ENCODE measurements around the gene CAMKMT. TPM values are rescaled to one million over a fixed set of nuclear protein-coding genes. Genes with fewer than 3 reads are reported as not detected.

CAMKMT gene
- total RNA-seq, 1 donor from 2014 or later = 11.9 TPM

DNA sequence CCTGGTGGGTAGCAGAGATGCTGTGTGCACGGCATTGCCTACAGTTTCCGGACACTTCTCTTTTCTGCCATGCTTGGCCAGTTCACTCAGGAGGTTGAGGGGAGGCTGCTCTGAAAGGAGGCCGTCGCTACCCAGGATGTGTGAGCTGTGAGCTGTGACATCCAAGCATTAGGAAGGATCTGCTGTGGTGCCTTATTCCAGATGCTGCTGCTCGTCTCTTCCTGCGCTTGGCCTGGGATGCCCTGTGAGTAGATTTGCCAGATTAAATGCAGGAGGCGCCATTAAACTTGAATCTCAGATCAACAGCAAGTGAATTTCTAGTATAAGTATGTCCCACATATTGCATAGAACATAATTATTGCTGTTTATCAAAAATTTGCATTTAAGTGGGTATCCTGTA lies 455.5 kb downstream of the CAMKMT start:
- Mint-ChIP-seq H3K9me3 (no peaks in the 10 kb centered on the region), H3K27ac (ENCODE audit: unreplicated experiment) (no peak overlapping the region), H3K36me3 (ENCODE audit: low read depth) (no peaks in the 10 kb centered on the region), H3K4me1 (peaks cover 4% of the 10 kb centered on the region), H3K4me3 (no peak overlapping the region), H3K27me3 (ENCODE audit: low read depth) (peaks cover 59% of the 10 kb centered on the region)
- no peak for DNase-seq (ENCODE audit: low read depth, low spot score)
- TF ChIP-seq, protein P1, sequence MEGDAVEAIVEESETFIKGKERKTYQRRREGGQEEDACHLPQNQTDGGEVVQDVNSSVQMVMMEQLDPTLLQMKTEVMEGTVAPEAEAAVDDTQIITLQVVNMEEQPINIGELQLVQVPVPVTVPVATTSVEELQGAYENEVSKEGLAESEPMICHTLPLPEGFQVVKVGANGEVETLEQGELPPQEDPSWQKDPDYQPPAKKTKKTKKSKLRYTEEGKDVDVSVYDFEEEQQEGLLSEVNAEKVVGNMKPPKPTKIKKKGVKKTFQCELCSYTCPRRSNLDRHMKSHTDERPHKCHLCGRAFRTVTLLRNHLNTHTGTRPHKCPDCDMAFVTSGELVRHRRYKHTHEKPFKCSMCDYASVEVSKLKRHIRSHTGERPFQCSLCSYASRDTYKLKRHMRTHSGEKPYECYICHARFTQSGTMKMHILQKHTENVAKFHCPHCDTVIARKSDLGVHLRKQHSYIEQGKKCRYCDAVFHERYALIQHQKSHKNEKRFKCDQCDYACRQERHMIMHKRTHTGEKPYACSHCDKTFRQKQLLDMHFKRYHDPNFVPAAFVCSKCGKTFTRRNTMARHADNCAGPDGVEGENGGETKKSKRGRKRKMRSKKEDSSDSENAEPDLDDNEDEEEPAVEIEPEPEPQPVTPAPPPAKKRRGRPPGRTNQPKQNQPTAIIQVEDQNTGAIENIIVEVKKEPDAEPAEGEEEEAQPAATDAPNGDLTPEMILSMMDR (conservative IDR thresholded peaks at IDR 0.05) = no peak

DNA sequence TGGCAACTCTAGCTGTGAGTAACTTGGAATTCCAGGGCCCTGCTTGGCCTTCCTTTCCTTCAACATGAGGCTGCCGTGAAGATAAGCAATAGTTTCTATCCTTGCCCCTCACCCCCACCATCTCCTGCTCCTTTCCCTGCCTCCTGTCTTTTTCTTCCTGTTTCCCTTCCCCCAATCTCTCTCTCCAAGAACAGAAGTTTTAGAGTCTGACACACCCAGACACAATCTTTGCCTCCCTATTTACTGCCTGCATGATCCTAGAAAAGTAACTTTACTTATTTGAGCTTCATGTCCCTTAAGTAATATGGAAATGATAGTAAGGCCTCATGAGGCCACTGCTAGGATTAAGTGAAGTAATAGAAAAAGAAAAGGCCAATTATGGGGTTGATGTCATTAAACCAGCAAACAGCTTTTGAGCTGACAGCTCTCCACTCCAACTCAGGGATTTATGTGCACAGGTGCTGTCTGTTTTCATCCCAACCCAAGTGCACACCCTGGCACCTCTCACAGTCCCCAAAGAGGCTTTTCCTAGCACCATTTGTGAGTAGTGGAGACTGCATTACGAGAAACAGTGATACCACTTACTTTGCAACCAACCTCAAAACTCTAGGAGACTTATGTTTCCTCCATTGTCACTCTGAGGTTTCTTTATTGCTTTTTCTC lies 456.1 kb downstream of the CAMKMT start:
- peaks cover 60% of the 10 kb centered on the region for H3K27me3 Mint-ChIP-seq (ENCODE audit: low read depth)
- no peaks in the 10 kb centered on the region for H3K36me3 Mint-ChIP-seq (ENCODE audit: low read depth)
- H3K9me3 Mint-ChIP-seq = no peaks in the 10 kb centered on the region
- no peak overlapping the region for H3K27ac Mint-ChIP-seq (ENCODE audit: unreplicated experiment)
- TF ChIP-seq, protein P1 (conservative IDR thresholded peaks at IDR 0.05) = no peak
- peaks cover 4% of the 10 kb centered on the region for H3K4me1 Mint-ChIP-seq
- no peak overlapping the region for H3K4me3 Mint-ChIP-seq
- no peak for DNase-seq (ENCODE audit: low read depth, low spot score)

DNA sequence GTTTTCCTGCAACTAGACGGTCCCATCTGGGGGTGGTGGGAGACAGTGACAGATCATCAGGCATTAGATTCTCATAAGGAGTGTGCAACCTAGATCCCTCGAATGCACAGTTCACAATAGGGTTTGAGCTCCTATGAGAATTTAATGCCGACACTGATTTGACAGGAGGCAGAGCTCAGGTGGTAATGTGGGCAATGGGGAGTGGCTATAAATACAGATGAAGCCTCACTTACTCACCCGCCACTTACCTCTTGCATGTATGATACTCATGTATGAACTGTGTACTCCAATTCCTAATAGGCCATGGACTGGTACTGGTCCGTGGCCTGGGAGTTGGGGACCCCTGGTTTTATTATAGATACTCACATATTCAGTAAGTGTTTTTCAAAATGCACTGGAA lies 457.3 kb downstream of the CAMKMT start:
- Mint-ChIP-seq H3K27ac (ENCODE audit: unreplicated experiment) (no peak overlapping the region), H3K36me3 (ENCODE audit: low read depth) (no peaks in the 10 kb centered on the region), H3K4me1 (peaks cover 4% of the 10 kb centered on the region), H3K27me3 (ENCODE audit: low read depth) (peaks cover 48% of the 10 kb centered on the region), H3K9me3 (no peaks in the 10 kb centered on the region), H3K4me3 (no peak overlapping the region)
- DNase-seq (ENCODE audit: low read depth, low spot score) = no peak
- TF ChIP-seq, protein P1 (conservative IDR thresholded peaks at IDR 0.05) = no peak

DNA sequence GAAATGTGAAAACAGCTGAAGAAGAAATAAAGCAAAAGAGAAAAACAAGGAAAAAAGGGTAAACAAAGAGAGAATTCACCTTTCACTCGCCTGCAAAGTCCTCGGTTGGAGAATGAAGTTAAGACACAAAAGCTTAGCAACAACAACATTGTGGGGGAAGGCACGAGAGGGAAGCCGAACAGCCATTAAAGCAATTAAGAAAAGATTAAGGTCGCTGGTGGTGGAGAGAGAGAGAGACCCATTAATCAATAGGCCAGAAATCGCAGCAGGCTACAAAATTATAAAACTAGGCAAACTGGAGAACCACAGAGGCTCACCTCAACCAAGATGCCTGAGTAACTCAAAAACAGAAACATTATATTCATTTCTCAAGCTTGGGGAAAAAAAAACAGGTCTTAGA lies 459.8 kb downstream of the CAMKMT start:
- Mint-ChIP-seq H3K4me3 (no peak overlapping the region), H3K36me3 (ENCODE audit: low read depth) (no peaks in the 10 kb centered on the region), H3K27ac (ENCODE audit: unreplicated experiment) (no peak overlapping the region), H3K4me1 (peaks cover 4% of the 10 kb centered on the region), H3K27me3 (ENCODE audit: low read depth) (peaks cover 27% of the 10 kb centered on the region), H3K9me3 (no peaks in the 10 kb centered on the region)
- DNase-seq (ENCODE audit: low read depth, low spot score) = no peak
- TF ChIP-seq, protein P1 (conservative IDR thresholded peaks at IDR 0.05) = no peak

DNA sequence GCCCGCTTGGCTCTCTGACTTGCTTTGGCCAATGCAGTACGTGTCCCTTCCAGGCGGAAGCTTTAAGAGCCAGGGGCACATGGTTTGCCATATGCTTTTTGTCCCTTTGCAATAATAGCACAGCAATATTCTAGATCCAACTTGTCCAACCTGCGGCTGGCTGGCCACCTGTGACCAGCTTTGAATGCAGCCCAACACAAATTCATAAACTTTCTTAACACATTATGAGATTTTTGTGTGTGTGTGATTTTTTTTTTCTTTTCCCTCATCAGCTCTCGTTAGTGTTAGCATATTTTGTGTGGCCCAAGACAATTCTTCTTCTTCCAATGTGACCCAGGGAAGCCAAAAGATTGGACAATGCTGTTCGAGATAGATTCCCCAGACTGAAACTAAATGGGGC lies 460.4 kb downstream of the CAMKMT start:
- peaks cover 22% of the 10 kb centered on the region for H3K27me3 Mint-ChIP-seq (ENCODE audit: low read depth)
- TF ChIP-seq, protein P1 (conservative IDR thresholded peaks at IDR 0.05) = no peak

More for the DNA sequence above, 460.4 kb downstream of the CAMKMT start:
- Mint-ChIP-seq H3K4me1 (peaks cover 4% of the 10 kb centered on the region), H3K36me3 (ENCODE audit: low read depth) (no peaks in the 10 kb centered on the region), H3K4me3 (no peak overlapping the region), H3K9me3 (no peaks in the 10 kb centered on the region), H3K27ac (ENCODE audit: unreplicated experiment) (no peak overlapping the region)
- no peak for DNase-seq (ENCODE audit: low read depth, low spot score)

Other genes with a start within 250 kb of the CAMKMT start
- gene PPM1B, start 193.1 kb upstream of the CAMKMT start, total RNA-seq = 37.4 and 42.3 TPM in 2 replicates
- not detected in 2 replicates for gene SLC3A1, start 86.5 kb upstream of the CAMKMT start, total RNA-seq
- 44.1 and 46.1 TPM in 2 replicates for gene PREPL, start 453 bp upstream of the CAMKMT start, total RNA-seq

Data from neural crest cell (in vitro differentiated cells).